ENCODE results near the gene ALK.

Gene ALK

GRCh38 chr2:29400930-29401653 is 520.3 kb downstream of the ALK start:
- no peak for DNase-seq (ENCODE audit: low read depth)
- TF ChIP-seq CTCF (conservative IDR thresholded peaks at IDR 0.05; ENCODE audit: control insufficient read depth, insufficient read depth, low read depth, low read length) = no peak
- no peak overlapping the region for H3K4me3 ChIP-seq (ENCODE audit: control insufficient read depth, low read depth, low read length)

- no peak overlapping the region for H3K4me3 ChIP-seq (ENCODE audit: control insufficient read depth, low read depth, low read length)
- peak; percentile 8 for DNase-seq (ENCODE audit: low read depth)
- no peak for TF ChIP-seq CTCF (conservative IDR thresholded peaks at IDR 0.05; ENCODE audit: control insufficient read depth, insufficient read depth, low read depth, low read length)
Measured at GRCh38 chr2:29398384-29399237, 522.8 kb downstream of the ALK start.

GRCh38 chr2:29397713-29398112 is 523.7 kb downstream of the ALK start:
- no peak overlapping the region for H3K4me3 ChIP-seq (ENCODE audit: control insufficient read depth, low read depth, low read length)
- TF ChIP-seq CTCF (conservative IDR thresholded peaks at IDR 0.05; ENCODE audit: control insufficient read depth, insufficient read depth, low read depth, low read length) = no peak
- no peak for DNase-seq (ENCODE audit: low read depth)

GRCh38 chr2:29397039-29397438 is 524.3 kb downstream of the ALK start:
- no peak for DNase-seq (ENCODE audit: low read depth)
- TF ChIP-seq CTCF (conservative IDR thresholded peaks at IDR 0.05; ENCODE audit: control insufficient read depth, insufficient read depth, low read depth, low read length) = no peak
- H3K4me3 ChIP-seq (ENCODE audit: control insufficient read depth, low read depth, low read length) = no peak overlapping the region

- no peak for TF ChIP-seq CTCF (conservative IDR thresholded peaks at IDR 0.05; ENCODE audit: control insufficient read depth, insufficient read depth, low read depth, low read length)
- no peak for DNase-seq (ENCODE audit: low read depth)
- no peak overlapping the region for H3K4me3 ChIP-seq (ENCODE audit: control insufficient read depth, low read depth, low read length)
Measured at GRCh38 chr2:29394981-29395350, 526.4 kb downstream of the ALK start.

- no peak overlapping the region for H3K4me3 ChIP-seq (ENCODE audit: control insufficient read depth, low read depth, low read length)
- no peak for DNase-seq (ENCODE audit: low read depth)
- TF ChIP-seq CTCF (conservative IDR thresholded peaks at IDR 0.05; ENCODE audit: control insufficient read depth, insufficient read depth, low read depth, low read length) = no peak
Measured at GRCh38 chr2:29394311-29394980, 526.9 kb downstream of the ALK start.
